Thyroid gland (tissue), 4 donors: ENCODE results near the gene NPY5R. TPM values are rescaled to one million over a fixed set of nuclear protein-coding genes. Genes with fewer than 3 reads are reported as not detected.

Source experiments
- DNase-seq, 2 donors: peaks; one replicate each; pipeline ENCODE4 v3.0.0-alpha.2; 2019
- H3K27ac ChIP-seq, 3 donors: fragments of 200-600 bp; sonication (generic); 1 replicate in 2 of 3; 2 replicates in 1 of 3; pipeline ENCODE4 v1.5.1; 2016 to 2019; ENCODE audit warnings: mild to moderate bottlenecking in 1 of 3, moderate library complexity in 1 of 3
- H3K27me3 ChIP-seq: fragments of 200-600 bp; sonication (generic); one replicate; pipeline ENCODE4 v1.5.1; 2019
- H3K36me3 ChIP-seq, 2 donors: fragments of 200-600 bp; sonication (generic); one replicate each; pipeline ENCODE4 v1.5.1; 2016 to 2019
- H3K4me1 ChIP-seq, 2 donors: fragments of 200-600 bp; sonication (generic); one replicate each; pipeline ENCODE4 v1.5.1; 2017 to 2019
- H3K4me3 ChIP-seq, 3 donors: fragments of 200-600 bp; sonication (generic); replicated peaks in 1 of 3; 1 replicate in 2 of 3; 2 replicates in 1 of 3; pipeline ENCODE4 v1.5.1; 2016; ENCODE audit warnings: mild to moderate bottlenecking in 1 of 3
- H3K9me3 ChIP-seq: fragments of 200-600 bp; sonication (generic); one replicate; pipeline ENCODE4 v1.5.1; 2017
- POLR2A ChIP-seq, 2 donors: fragments of 450-650 bp; IDR thresholded peaks; one replicate each; pipeline ENCODE4 v1.6.1; 2017; ENCODE audit warnings: antibody characterized with exemption in 2 of 2, mild to moderate bottlenecking in 2 of 2, moderate library complexity in 1 of 2
- WGBS, 2 donors: methylation state at CpG; one replicate each; pipeline ENCODE4 v1.1.5; 2017; 5-methylcytosine and 5-hydroxymethylcytosine counted together
- intact Hi-C: fragments of 100-400 bp; cut with DNase I; formaldehyde crosslinking; loops from one replicate; pipeline ENCODE4 v1.15.1; 2023
- total RNA-seq, 4 donors: library from RNA; depleted of rRNA; stranded (reverse); fragments of >200 nt; gene quantifications; one replicate each; pipeline ENCODE4 v1.2.3, GENCODE V29; 2016
- TF ChIP-seq, protein P1 (sequence below), 6 experiments: fragments of 200-600 bp in 3 of 6; fragments of 450-650 bp in 3 of 6; sonication (generic) in 3 of 6; IDR thresholded peaks; one replicate each; pipeline ENCODE4 v1.5.1; 2016 to 2019; ENCODE audit warnings: antibody characterized with exemption in 6 of 6, mild to moderate bottlenecking in 2 of 6, inconsistent platforms in 1 of 6, moderate library complexity in 1 of 6

NPY5R gene
- total RNA-seq, 4 donors from 2014 or later, result 0.22 to 0.67 (median 0.54) TPM; not detected in 1

- intact Hi-C loops, result no loop called here
- WGBS, 2 donors, result 94% methylated on average over 6 of the region's 6 CpGs
- no peaks in the 10 kb centered on the region for H3K4me1 ChIP-seq
- TF ChIP-seq POLR2A (IDR thresholded peaks at IDR 0.05), result no peak
- TF ChIP-seq, protein P1, sequence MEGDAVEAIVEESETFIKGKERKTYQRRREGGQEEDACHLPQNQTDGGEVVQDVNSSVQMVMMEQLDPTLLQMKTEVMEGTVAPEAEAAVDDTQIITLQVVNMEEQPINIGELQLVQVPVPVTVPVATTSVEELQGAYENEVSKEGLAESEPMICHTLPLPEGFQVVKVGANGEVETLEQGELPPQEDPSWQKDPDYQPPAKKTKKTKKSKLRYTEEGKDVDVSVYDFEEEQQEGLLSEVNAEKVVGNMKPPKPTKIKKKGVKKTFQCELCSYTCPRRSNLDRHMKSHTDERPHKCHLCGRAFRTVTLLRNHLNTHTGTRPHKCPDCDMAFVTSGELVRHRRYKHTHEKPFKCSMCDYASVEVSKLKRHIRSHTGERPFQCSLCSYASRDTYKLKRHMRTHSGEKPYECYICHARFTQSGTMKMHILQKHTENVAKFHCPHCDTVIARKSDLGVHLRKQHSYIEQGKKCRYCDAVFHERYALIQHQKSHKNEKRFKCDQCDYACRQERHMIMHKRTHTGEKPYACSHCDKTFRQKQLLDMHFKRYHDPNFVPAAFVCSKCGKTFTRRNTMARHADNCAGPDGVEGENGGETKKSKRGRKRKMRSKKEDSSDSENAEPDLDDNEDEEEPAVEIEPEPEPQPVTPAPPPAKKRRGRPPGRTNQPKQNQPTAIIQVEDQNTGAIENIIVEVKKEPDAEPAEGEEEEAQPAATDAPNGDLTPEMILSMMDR (IDR thresholded peaks at IDR 0.05), result no peak
- DNase-seq, result no peak
- no peak overlapping the region for H3K4me3 ChIP-seq
- H3K27ac ChIP-seq, result no peak overlapping the region
- no peaks in the 10 kb centered on the region for H3K9me3 ChIP-seq
- no peaks in the 10 kb centered on the region for H3K36me3 ChIP-seq
- no peaks in the 10 kb centered on the region for H3K27me3 ChIP-seq
Measured at GRCh38 chr4:163393471-163393870, 49.8 kb downstream of the NPY5R start.

- no peak for TF ChIP-seq POLR2A (IDR thresholded peaks at IDR 0.05)
- TF ChIP-seq, protein P1 (IDR thresholded peaks at IDR 0.05), result no peak
- Histone ChIP-seq H3K27ac (no peak overlapping the region), H3K27me3 (no peaks in the 10 kb centered on the region), H3K4me1 (no peaks in the 10 kb centered on the region), H3K9me3 (no peaks in the 10 kb centered on the region), H3K4me3 (no peak overlapping the region), H3K36me3 (no peaks in the 10 kb centered on the region)
- intact Hi-C loops, result no loop called here
- no peak for DNase-seq
Measured at GRCh38 chr4:163395055-163395454, 51.4 kb downstream of the NPY5R start.

- H3K9me3 ChIP-seq, result no peaks in the 10 kb centered on the region
- 78 to 83% methylated on average over 5 of the region's 5 CpGs for WGBS, 2 donors
- no peak for DNase-seq
- no peak overlapping the region for H3K4me3 ChIP-seq
- no peak for TF ChIP-seq POLR2A (IDR thresholded peaks at IDR 0.05)
- TF ChIP-seq, protein P1 (IDR thresholded peaks at IDR 0.05), result no peak
- H3K27me3 ChIP-seq, result no peaks in the 10 kb centered on the region
- intact Hi-C loops, result no loop called here
- no peaks in the 10 kb centered on the region for H3K4me1 ChIP-seq
- no peaks in the 10 kb centered on the region for H3K36me3 ChIP-seq
- H3K27ac ChIP-seq, result no peak overlapping the region
Measured at GRCh38 chr4:163395758-163396157, 52.1 kb downstream of the NPY5R start.

GRCh38 chr4:163398238-163398637 is 54.5 kb downstream of the NPY5R start:
- Histone ChIP-seq H3K4me3 (no peak overlapping the region), H3K27ac (no peak overlapping the region), H3K9me3 (no peaks in the 10 kb centered on the region), H3K36me3 (no peaks in the 10 kb centered on the region), H3K4me1 (no peaks in the 10 kb centered on the region), H3K27me3 (no peaks in the 10 kb centered on the region)
- DNase-seq, result no peak
- no peak for TF ChIP-seq POLR2A (IDR thresholded peaks at IDR 0.05)
- TF ChIP-seq, protein P1 (IDR thresholded peaks at IDR 0.05), result no peak
- intact Hi-C loops, result no loop called here

DNA sequence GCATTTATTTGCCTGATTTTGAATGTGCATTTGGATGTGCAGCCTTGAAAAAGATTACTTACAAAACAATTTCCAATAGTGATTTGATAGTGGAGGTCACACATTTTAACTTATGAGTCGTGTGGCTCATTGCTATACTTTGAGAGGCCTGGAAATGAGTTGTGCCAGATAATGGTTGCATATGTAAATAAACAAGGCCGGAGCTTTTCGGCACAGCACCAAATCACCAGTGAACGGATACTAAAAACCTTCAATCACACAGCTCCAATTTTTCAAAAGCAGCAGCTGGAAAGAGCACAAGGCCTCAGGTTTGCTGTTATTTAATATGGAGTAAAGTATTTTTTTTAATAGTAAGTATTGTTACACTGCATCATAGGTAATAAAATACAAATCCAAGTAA is 57.2 kb downstream of the NPY5R start:
- no peak for DNase-seq
- no peaks in the 10 kb centered on the region for H3K36me3 ChIP-seq
- TF ChIP-seq POLR2A (IDR thresholded peaks at IDR 0.05), result no peak
- TF ChIP-seq, protein P1 (IDR thresholded peaks at IDR 0.05), result no peak
- no peak overlapping the region for H3K27ac ChIP-seq
- H3K4me1 ChIP-seq, result no peaks in the 10 kb centered on the region
- H3K9me3 ChIP-seq, result no peaks in the 10 kb centered on the region
- intact Hi-C loops, result no loop called here
- H3K27me3 ChIP-seq, result no peaks in the 10 kb centered on the region
- WGBS, 2 donors, result 77 to 80% methylated on average over 4 of the region's 4 CpGs
- no peak overlapping the region for H3K4me3 ChIP-seq

Other genes with a start within 250 kb of the NPY5R start
- 10 to 100 TPM; 19.3 to 31.9 (median 25.7) TPM for gene NAF1, start 177.0 kb upstream of the NPY5R start, total RNA-seq
- 10 to 100 TPM in 2 of 4 donors, 1 to 10 TPM in 2; 5.7 to 16.7 (median 9.0) TPM for gene NPY1R, start 11.3 kb upstream of the NPY5R start, total RNA-seq
- gene TKTL2, start 129.9 kb downstream of the NPY5R start, total RNA-seq, result under 1 TPM in 1 of 4 donors, not detected in 3; 0.13 TPM
- gene TMA16, start 150.8 kb downstream of the NPY5R start, total RNA-seq, result 10 to 100 TPM; 19.5 to 24.8 (median 23.4) TPM